Activated CD4-positive, alpha-beta T cell treated with anti-CD3 and anti-CD28 coated beads, Interleukin-2, amount 50 U/mL, for 24 hours (primary cell): Measurements from ENCODE around the gene OR2AG1.
A peak's percentile ranks its signal among the peaks of the same experiment; 100 is the strongest.
"Not testable (repeated sequence)": the region's sequence is repeated elsewhere in the genome, so short reads cannot be mapped to it uniquely, and the experiment has no call there.

Experiments
- DNase-seq, 2 donors: peaks; one replicate each; pipeline ENCODE4 v3.0.0-alpha.2; 2020; ENCODE audit warnings: low read depth in 1 of 2, low spot score in 1 of 2

Gene OR2AG1

DNA sequence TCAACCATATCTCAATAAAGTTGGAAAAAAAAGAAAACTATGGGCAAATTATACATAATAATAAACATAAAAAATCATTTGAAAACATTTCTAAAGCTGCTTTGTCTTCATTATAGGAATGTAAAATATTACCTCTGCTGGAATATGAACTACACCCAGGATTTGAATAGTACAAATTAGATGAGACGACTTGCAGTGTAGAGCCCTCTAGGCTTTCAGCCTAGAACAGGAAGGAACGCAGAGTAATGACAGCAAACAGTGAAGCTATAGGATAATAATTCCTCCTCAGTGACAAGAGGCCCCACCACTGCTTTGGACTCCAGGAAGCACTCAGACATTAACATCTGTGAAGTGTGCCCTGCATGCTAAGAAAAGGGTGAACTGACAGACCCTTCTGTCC, 7.7 kb downstream of the OR2AG1 start:
- DNase-seq, result no peak

DNA sequence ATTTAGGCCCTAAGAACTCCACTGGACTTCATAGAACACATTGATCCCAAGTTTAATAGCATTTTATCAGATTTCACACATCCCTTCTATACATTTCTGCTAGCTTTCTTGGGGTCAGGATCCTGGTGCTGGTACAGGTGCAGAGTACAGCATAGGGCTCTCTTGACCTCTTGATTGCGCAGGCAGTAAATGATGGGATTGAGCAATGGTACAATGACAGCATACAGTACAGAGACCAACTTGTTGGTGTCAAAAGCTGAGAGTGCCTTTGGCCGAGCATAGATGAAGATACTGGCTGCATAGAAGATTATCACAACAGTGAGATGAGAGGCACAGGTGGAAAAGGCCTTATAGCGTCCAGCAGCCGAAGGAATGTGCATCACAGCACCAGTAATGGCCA, 11.8 kb downstream of the OR2AG1 start:
- no peak for DNase-seq

DNA sequence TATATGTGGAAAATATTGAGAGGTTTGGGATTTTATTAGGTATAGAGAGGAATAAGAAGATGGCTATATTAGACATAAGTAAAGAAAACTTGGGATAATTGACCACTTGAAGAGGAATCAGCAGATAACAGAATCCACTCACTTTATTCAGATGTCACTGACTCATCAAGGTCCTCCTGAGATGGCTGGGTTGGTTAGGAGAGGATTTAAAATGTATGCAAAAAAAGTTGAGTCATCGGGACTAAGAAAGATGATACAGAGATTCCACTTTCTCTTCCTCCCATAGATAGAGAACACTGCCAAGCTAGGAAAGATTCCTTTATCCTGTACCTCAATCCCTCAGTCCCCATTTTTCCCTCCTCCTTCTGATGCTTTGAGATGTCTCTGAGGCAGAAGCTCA, 16.6 kb downstream of the OR2AG1 start, which contains the start of gene OR6A2:
Gene OR6A2 (minus strand): TSS at position 288 of the 400 bp plus-strand sequence. CDS start 3,981 bp downstream, outside the sequence.
- DNase-seq, result no peak

DNA sequence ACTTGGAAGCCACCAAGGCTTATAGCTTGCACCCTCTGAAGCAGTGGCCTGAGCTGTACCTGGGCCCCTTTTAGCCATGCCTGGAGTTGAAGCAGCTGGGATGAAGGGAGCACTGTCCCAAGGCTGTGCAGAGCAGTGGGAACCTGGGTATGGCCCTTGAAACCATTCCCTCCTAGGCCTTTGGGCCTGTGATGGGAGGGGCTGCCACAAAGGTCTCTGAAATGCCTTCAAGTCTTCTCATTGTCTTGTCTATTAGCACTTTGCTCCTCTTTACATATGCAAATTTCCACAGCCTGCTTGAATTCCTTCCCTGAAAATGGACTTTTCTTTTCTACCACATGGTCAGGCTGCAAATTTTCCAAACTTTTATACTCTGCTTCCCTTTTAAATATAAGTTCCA, 18.3 kb downstream of the OR2AG1 start:
- DNase-seq, result not testable (repeated sequence)

DNA sequence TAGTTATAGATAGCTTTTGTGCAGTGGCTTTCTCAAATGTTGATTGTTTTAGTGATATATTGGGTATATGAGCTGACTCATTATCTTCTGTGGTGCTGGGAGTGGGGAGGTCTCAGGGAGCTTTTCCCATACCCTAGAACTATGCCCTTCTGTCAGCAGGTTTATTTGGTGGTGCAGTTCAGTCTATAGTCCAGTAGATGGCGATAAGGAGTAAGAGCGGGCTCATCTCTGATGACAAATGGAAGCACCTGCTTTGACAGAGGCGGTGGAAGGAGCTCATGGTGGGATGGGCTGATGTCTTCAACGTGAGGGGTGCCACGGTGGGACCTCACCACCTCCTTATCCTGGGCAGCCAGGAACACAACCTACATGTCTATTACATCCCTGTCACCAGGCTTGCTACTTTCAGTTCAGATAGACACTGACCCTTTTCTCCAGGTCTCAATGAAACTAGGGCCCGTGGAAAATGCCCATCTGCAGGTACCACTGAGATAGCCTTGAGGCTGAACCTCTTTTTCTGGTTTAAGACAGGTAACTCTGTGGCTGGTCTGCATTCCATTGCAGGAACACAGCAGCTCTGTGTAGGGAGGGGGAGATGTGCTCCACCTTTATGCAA, 29.7 kb downstream of the OR2AG1 start:
- DNase-seq, result peak in 1 of 2 donors; percentile 25

DNA sequence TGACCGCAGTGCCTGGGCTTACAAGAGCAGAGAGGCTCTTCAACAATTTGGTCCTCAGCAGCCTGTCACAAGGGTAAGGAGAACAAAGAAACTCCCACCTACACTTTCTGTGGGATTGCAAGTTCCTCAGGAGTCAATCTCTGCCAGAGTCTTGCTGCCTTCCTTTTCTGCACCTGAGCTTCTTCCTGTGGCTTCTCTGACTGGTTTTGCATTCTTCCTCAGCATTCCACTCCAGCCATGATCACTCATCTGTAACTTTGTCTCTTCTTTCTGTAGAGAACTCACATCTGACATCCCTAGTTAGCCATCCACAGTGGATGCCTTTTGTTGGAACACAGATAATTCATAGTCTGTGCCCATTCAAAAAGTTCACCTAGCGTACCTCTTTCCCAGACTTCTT, 30.8 kb downstream of the OR2AG1 start:
- DNase-seq, result no peak

DNA sequence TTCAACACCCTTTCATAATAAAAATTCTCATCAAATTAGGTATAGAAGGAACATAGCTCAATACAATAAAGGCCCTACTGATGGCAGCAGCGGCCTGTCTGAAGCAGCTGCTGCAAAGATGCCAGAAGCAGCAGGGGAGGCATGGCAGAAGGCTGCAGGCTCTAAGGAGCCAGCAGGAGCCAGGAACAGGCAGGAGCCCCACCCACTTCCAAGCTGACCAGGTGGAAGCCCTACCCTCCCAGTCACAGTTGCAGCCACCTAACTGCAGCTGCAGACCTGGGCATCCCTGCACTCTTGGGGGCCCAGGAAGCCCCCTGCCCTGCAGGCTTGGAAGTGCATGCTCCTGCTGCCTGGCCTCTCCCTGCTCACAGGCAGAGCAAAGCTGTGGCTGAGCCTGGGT, 34.9 kb downstream of the OR2AG1 start:
- no peak for DNase-seq

DNA sequence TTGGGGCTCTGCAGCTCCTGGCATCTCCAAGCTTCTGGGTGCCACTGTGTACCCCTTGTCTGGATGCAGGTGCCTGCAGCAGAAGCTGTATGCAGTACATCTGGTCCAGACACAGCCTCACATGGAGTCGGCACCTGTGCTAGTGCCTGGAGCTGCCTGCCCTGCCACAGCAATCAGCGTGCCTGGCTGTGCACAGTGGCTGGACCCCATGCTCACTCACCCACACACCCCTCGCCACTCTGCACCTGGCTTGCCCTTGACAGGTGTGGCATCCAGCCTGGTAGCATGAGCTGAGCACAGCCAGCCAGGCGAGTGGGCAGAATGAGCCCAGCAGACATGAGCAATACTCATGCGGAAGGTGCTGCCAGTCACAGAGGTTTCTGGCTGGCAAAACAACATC, 36.1 kb downstream of the OR2AG1 start:
- no peak for DNase-seq

DNA sequence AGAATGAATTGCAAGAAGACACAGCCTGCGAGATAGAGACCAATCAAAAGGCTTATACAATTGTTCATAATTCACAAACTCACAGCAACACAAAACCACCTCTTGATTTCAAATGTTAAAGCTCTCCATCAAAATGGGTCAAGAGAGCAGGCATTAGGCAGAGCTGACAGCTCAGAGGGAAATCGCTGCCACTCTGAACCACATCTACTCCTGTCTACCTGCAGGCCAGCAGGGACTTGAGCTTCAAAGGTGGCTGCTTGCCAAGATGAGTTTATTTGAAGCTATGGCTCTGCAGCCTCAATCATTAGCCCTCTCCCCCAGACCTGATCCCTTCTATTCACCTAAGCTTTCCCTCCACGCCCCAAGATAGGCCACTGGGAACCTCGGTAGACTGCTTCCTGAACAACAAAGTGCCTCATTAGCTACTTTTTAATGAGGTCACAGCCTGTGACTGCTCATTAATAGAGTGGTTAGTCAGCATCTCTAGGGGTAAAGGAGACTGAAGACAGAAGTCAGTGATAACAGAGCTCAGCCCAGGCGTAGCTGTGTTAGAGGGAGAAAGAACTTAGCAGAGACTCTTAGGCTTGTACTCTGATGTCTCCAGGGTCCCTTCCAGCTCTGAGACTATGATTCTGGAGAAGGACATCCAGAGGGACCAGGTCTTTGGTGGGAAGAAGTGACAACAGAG, 41.5 kb downstream of the OR2AG1 start:
- no peak for DNase-seq

DNA sequence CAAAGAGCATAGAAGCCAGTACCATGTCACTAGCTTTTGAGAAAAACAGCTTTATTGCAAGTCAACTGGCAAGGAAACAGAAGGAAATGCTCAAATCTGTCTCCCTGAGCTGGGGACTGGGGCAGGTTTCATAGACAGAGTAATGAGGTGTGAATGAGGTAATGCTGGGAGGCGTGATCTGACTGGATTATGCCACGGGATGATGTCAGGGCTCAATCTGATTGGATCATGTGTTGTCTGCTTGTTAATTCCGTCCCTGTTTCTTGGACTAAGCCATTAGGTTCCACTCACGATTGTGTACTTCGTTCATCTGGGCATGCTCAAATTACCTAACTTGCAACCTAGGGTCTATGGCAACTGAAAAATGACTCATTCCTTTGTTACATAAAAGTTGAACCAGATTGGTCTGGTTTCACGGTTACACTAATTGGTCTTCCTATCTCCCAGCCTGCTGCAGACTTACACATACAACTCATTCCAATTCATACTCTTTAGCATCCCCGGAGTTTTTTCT, 42.5 kb downstream of the OR2AG1 start:
- no peak for DNase-seq

DNA sequence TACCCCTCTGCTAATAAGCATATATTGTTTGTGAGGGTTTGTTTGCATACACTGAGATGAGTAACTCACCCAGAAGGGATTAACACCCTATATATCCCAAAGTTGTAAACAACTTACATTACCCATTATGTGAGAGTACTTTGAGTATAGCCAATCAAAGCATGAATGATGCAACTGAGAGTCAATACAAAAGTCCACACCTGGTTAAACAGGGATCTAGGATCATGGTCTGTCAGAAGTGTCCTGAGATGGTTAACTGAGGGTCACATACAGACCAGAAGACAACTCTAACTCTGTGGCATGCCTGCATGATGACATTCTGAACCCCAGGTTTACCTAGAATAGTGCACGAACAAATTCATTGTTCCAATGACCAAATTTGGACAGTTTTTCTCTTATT, 45.3 kb downstream of the OR2AG1 start:
- DNase-seq, result no peak

DNA sequence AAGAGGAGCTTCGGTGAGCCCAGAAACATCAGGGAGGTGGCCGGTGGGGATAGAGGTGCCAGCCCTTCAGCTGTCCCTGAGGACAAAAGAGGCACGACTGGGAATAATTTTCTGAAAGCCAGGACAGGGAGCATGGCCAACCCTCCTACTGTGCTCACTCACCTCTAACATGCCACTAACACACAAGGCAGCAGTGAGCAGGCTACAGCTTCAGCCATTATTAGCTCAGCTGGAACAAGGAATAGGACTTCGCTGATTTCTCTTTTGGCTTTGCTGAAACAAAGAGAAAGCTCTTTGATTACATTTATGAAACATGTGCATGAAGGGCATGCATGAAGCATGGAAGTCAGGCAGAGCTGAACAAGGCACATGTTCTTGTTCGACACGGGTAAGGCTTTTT, 50.5 kb downstream of the OR2AG1 start:
- no peak for DNase-seq

DNA sequence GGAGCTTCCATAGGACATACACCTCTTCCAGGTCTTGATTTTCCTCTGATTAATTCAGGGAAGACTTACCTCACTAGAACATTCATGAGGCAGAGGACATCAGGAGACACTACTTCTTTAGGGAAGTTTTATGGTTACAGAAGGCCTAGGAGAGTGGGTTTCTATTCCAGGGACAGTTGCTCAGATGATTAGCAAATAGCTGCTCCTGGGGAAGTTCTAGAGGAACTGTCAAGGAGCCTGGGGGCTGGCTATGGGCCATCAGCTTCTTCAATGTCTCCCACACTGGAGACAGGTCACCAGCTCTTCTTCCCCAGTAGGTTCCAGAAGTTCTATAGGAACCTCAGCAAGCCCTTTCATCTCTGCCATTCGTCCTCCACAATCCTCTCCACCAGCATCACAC, 51.2 kb downstream of the OR2AG1 start:
- DNase-seq, result no peak
